H1 (cell line): ENCODE measurements around the gene DLK1. TPM values are rescaled to one million over a fixed set of nuclear protein-coding genes. Genes with fewer than 3 reads are reported as not detected.

Source experiments
- CTCF ChIA-PET: fragments of 300-600 bp; sonication (Branson Sonifier 250); formaldehyde crosslinking; loops from one replicate; lab custom pipeline; 2021; ENCODE audit not compliant: partially characterized antibody; lab: Charles Lee
- POLR2A ChIA-PET: fragments of 300-600 bp; sonication (Branson Sonifier 250); formaldehyde crosslinking; loops from one replicate; lab custom pipeline; 2021; ENCODE audit warnings: inconsistent platforms; ENCODE audit not compliant: partially characterized antibody; lab: Charles Lee
- DNase-seq, 2 experiments: peaks; one replicate each; pipeline versions ENCODE4 v3.0.0 to v3.0.0-alpha.2; 2010 to 2022; ENCODE audit warnings: low spot score in 2 of 2, low read depth in 1 of 2, mixed read lengths in 1 of 2
- FAIRE-seq: peaks from 2 replicates; lab custom pipeline; 2011; peaks lifted over from hg19 to GRCh38; lab: Jason Lieb, UNC
- H2AFZ ChIP-seq: 2 replicates; pipeline ENCODE4 v1.8.1; 2012; ENCODE audit warnings: low read length, inconsistent platforms
- H2AK5ac ChIP-seq: 2 replicates; pipeline ENCODE4 v1.6.1; 2013; ENCODE audit warnings: low read depth, low read length
- H2BK120ac ChIP-seq: replicated peaks from 2 replicates; pipeline ENCODE3; 2013; ENCODE audit warnings: low read depth, low read length, inconsistent platforms
- H2BK12ac ChIP-seq: 2 replicates; pipeline ENCODE4 v1.6.1; 2013; ENCODE audit warnings: low read depth, low read length
- H2BK15ac ChIP-seq: 2 replicates; pipeline ENCODE4 v1.6.1; 2013; ENCODE audit warnings: low read length
- H2BK20ac ChIP-seq: 2 replicates; pipeline ENCODE4 v1.6.1; 2013; ENCODE audit warnings: low read length
- H2BK5ac ChIP-seq: 2 replicates; pipeline ENCODE4 v1.6.1; 2013; ENCODE audit warnings: low read depth, low read length
- H3K14ac ChIP-seq: 2 replicates; pipeline ENCODE4 v1.6.1; 2013; ENCODE audit warnings: inconsistent platforms; ENCODE audit not compliant: insufficient read length
- H3K18ac ChIP-seq: 2 replicates; pipeline ENCODE4 v1.6.1; 2013; ENCODE audit warnings: low read length; ENCODE audit errors: extremely low read depth
- H3K23ac ChIP-seq: 2 replicates; pipeline ENCODE4 v1.6.1; 2013; ENCODE audit warnings: inconsistent platforms; ENCODE audit not compliant: insufficient read length
- H3K23me2 ChIP-seq: 2 replicates; pipeline ENCODE4 v1.6.1; 2013; ENCODE audit warnings: low read depth, low read length
- H3K27ac ChIP-seq: 2 replicates; pipeline ENCODE4 v1.6.1; 2011; ENCODE audit warnings: low read depth, low read length, inconsistent platforms
- H3K27me3 ChIP-seq, 4 experiments: replicated peaks in 1 of 4; 1 replicate in 1 of 4; 2 replicates in 3 of 4; pipeline versions ENCODE4 v1.6.1 to v1.8.1; 2011 to 2013; ENCODE audit warnings: low read length in 3 of 4, mild to moderate bottlenecking in 3 of 4, inconsistent platforms in 2 of 4, mixed read lengths in 2 of 4, moderate library complexity in 1 of 4; ENCODE audit not compliant: control insufficient read depth in 3 of 4, insufficient read depth in 3 of 4; ENCODE audit errors: extremely low read depth in 1 of 4
- H3K36me3 ChIP-seq, 4 experiments: 2 replicates each; pipeline versions ENCODE4 v1.6.1 to v1.8.1; 2011 to 2013; ENCODE audit warnings: mild to moderate bottlenecking in 4 of 4, low read length in 3 of 4, moderate library complexity in 2 of 4, control low read depth in 1 of 4, inconsistent platforms in 1 of 4; ENCODE audit not compliant: insufficient read depth in 4 of 4, control insufficient read depth in 2 of 4
- H3K4ac ChIP-seq: replicated peaks from 2 replicates; pipeline ENCODE3; 2013; ENCODE audit warnings: low read length, low read depth, mixed read lengths, inconsistent platforms; ENCODE audit not compliant: insufficient read length
- H3K4me1 ChIP-seq, 4 experiments: replicated peaks in 1 of 4; 1 replicate in 1 of 4; 2 replicates in 3 of 4; pipeline versions ENCODE4 v1.6.1 to v1.8.1; 2011 to 2013; ENCODE audit warnings: low read length in 3 of 4, inconsistent platforms in 2 of 4, mixed read lengths in 1 of 4; ENCODE audit not compliant: insufficient read depth in 4 of 4, control insufficient read depth in 3 of 4
- H3K4me2 ChIP-seq, 2 experiments: 2 replicates each; pipeline versions ENCODE4 v1.6.1 to v1.8.1; 2011 to 2013; ENCODE audit warnings: low read depth in 2 of 2, low read length in 2 of 2, control low read depth in 1 of 2, inconsistent platforms in 1 of 2, mild to moderate bottlenecking in 1 of 2; ENCODE audit not compliant: insufficient read depth in 1 of 2
- H3K4me3 ChIP-seq, 4 experiments: fragments of 200-600, 300-600 bp in 1 of 4; sonication (generic), shearing (Covaris generic), sonication (Bioruptor Twin) in 1 of 4; 2 replicates each; pipeline versions ENCODE4 v1.5.1 to v1.8.1; 2011 to 2016; ENCODE audit warnings: low read length in 4 of 4, low read depth in 3 of 4, control low read depth in 2 of 4, inconsistent platforms in 2 of 4, mild to moderate bottlenecking in 2 of 4, mixed read lengths in 1 of 4, moderate library complexity in 1 of 4; ENCODE audit not compliant: insufficient read depth in 2 of 4; ENCODE audit errors: extremely low read depth in 1 of 4
- H3K56ac ChIP-seq: replicated peaks from 2 replicates; pipeline ENCODE3; 2013; ENCODE audit warnings: low read depth, mild to moderate bottlenecking, mixed read lengths, low read length, inconsistent platforms; ENCODE audit not compliant: insufficient read length
- H3K79me1 ChIP-seq: 2 replicates; pipeline ENCODE4 v1.6.1; 2013; ENCODE audit warnings: low read depth, low read length, control low read depth
- H3K79me2 ChIP-seq, 2 experiments: 2 replicates each; pipeline versions ENCODE4 v1.6.1 to v1.8.1; 2012 to 2013; ENCODE audit warnings: low read length in 2 of 2, mild to moderate bottlenecking in 2 of 2, inconsistent platforms in 1 of 2; ENCODE audit not compliant: insufficient read depth in 2 of 2, control insufficient read depth in 1 of 2
- H3K9ac ChIP-seq, 4 experiments: replicated peaks in 1 of 4; 1 replicate in 1 of 4; 2 replicates in 3 of 4; pipeline versions ENCODE4 v1.6.1 to v1.8.1; 2011 to 2013; ENCODE audit warnings: low read depth in 3 of 4, low read length in 3 of 4, control low read depth in 2 of 4, mild to moderate bottlenecking in 2 of 4, moderate library complexity in 2 of 4, inconsistent platforms in 1 of 4; ENCODE audit errors: extremely low read depth in 1 of 4
- H3K9me3 ChIP-seq, 2 experiments: 2 replicates each; pipeline versions ENCODE4 v1.6.1 to v1.8.1; 2012 to 2013; ENCODE audit warnings: mild to moderate bottlenecking in 2 of 2, moderate library complexity in 2 of 2, control low read depth in 1 of 2, inconsistent platforms in 1 of 2, low read depth in 1 of 2, low read length in 1 of 2, mixed read lengths in 1 of 2; ENCODE audit not compliant: insufficient read depth in 2 of 2
- H4K20me1 ChIP-seq, 2 experiments: replicated peaks in 1 of 2; 2 replicates each; pipeline versions ENCODE3 to v1.8.1; 2011 to 2013; ENCODE audit warnings: inconsistent platforms in 2 of 2, low read length in 2 of 2, mild to moderate bottlenecking in 1 of 2; ENCODE audit not compliant: insufficient read depth in 2 of 2, control insufficient read depth in 1 of 2
- H4K5ac ChIP-seq: 2 replicates; pipeline ENCODE4 v1.6.1; 2013; ENCODE audit warnings: low read length, low read depth, mixed read lengths, inconsistent platforms; ENCODE audit not compliant: insufficient read length
- H4K8ac ChIP-seq: 2 replicates; pipeline ENCODE4 v1.8.0; 2013; ENCODE audit warnings: mild to moderate bottlenecking, moderate library complexity, low read length, inconsistent platforms; ENCODE audit not compliant: insufficient read depth; ENCODE audit errors: extremely low read depth
- H4K91ac ChIP-seq: replicated peaks from 2 replicates; pipeline ENCODE3; 2013; ENCODE audit warnings: low read length, mixed read lengths, inconsistent platforms; ENCODE audit not compliant: insufficient read length
- ATF2 ChIP-seq: IDR thresholded peaks from 2 replicates; pipeline ENCODE4 v1.6.1; 2012; ENCODE audit warnings: low read length, inconsistent platforms
- BACH1 ChIP-seq: IDR thresholded peaks from 2 replicates; pipeline ENCODE4 v1.6.1; 2012; ENCODE audit warnings: low read length, improper control_type of control experiment
- POLR2AphosphoS5 ChIP-seq: IDR thresholded peaks from 2 replicates; pipeline ENCODE4 v1.6.1; 2011; ENCODE audit warnings: low read depth, low read length
- TAF1 ChIP-seq: IDR thresholded peaks from 2 replicates; pipeline ENCODE4 v1.6.1; 2011; ENCODE audit warnings: mild to moderate bottlenecking, low read depth, low read length
- TAF7 ChIP-seq: optimal IDR thresholded peaks from 2 replicates; pipeline ENCODE3; 2011; ENCODE audit warnings: low read depth, mild to moderate bottlenecking, inconsistent platforms, low read length, moderate library complexity, borderline replicate concordance
- TCF12 ChIP-seq: IDR thresholded peaks from 2 replicates; pipeline ENCODE4 v1.6.1; 2011; ENCODE audit warnings: low read depth, mild to moderate bottlenecking, low read length
- ZNF274 ChIP-seq: IDR thresholded peaks from 2 replicates; pipeline ENCODE4 v1.7.0; 2012; ENCODE audit warnings: low read length, borderline replicate concordance; ENCODE audit errors: extremely low read depth
- WGBS, 2 experiments: shearing (Covaris generic) in 1 of 2; methylation state at CpG; one replicate each; pipeline versions ENCODE4 v1.1.6 to v1.1.7; 2013 to 2015; ENCODE audit warnings: low lambda C conversion rate in 2 of 2, mixed read lengths in 2 of 2, inconsistent platforms in 1 of 2, low coverage in 1 of 2, missing lambda C conversion rate in 1 of 2; ENCODE audit not compliant: insufficient replicate concordance in 2 of 2, insufficient coverage in 1 of 2, insufficient read length in 1 of 2; ENCODE audit errors: extremely low coverage in 1 of 2, missing lambda C conversion rate in 1 of 2; 5-methylcytosine and 5-hydroxymethylcytosine counted together
- polyA plus RNA-seq, 7 experiments: library from polyadenylated mRNA; depleted of rRNA in 3 of 7; stranded (reverse) in 5 of 7; unstranded in 2 of 7; fragments of >200 nt in 5 of 7; fragments of 200-250 nt in 2 of 7; gene quantifications; 1 replicate in 5 of 7; 2 replicates in 1 of 7; 4 replicates in 1 of 7; pipeline versions ENCODE4 v1.2.1 to v1.2.3, GENCODE V29; 2011 to 2013; ENCODE audit warnings: missing spikeins in 2 of 7, mixed read lengths in 2 of 7
- total RNA-seq: library from RNA; stranded (reverse); fragmentation: NEBNext Ultra II Directional; extraction: Animal tissue kit (Norgen Biotek cat#: 25700); gene quantifications from 2 replicates; pipeline ENCODE4 v1.2.1, GENCODE V29; 2021

The DLK1 gene
- total and polyA plus RNA-seq, 2 of the 8 experiments (the other 6 are each of a cell fraction or from before 2014, with no cell fraction given), result 1.3 to 2.4 TPM

- Histone ChIP-seq H3K9me3 (0 out of 4 replicates have a peak, but pooled peaks cover 0 to 4% of the 10 kb centered on the region in 2 experiments), H3K4me2 (no peak overlapping the region), H2BK15ac (no peak overlapping the region), H4K8ac (no peak overlapping the region), H3K18ac (no peak overlapping the region), H3K27ac (no peak overlapping the region), H2AFZ (no peak overlapping the region), H3K23me2 (no peaks in the 10 kb centered on the region), H4K20me1 (no peaks in the 10 kb centered on the region), H3K56ac (no peak overlapping the region), H3K79me2 (no peaks in the 10 kb centered on the region), H3K79me1 (no peaks in the 10 kb centered on the region), H4K5ac (no peak overlapping the region), H2BK120ac (no peak overlapping the region), H3K4ac (no peak overlapping the region), H3K27me3 (no peaks in the 10 kb centered on the region), H2BK12ac (no peak overlapping the region), H2AK5ac (no peak overlapping the region), H2BK20ac (no peak overlapping the region), H3K4me1 (no peaks in the 10 kb centered on the region), H4K91ac (no peak overlapping the region), H3K36me3 (no peaks in the 10 kb centered on the region), H2BK5ac (no peak overlapping the region), H3K23ac (no peak overlapping the region), H3K14ac (no peak overlapping the region), H3K4me3 (no peak overlapping the region), H3K9ac (no peak overlapping the region)
- no peak for FAIRE-seq
- 95% methylated on average over 16 of the region's 17 CpGs; no CpG with 5 or more reads in 1 of the 2 experiments for WGBS, 2 experiments
- no peak for DNase-seq
- ChIA-PET CTCF (interaction anchor here (0.7 to 1.4 kb wide), 4 partner anchors 11 to 50 kb away, joined by 3 to 6 read pairs (median 3); no protein-coding TSS in a partner anchor), POLR2A (no interaction called here)
- no peak for TF ChIP-seq POLR2AphosphoS5
- no peak for TF ChIP-seq TAF7
- TF ChIP-seq TAF1, result no peak
- TF ChIP-seq TCF12, result no peak
- TF ChIP-seq BACH1, result no peak
- no peak for TF ChIP-seq ATF2
- no peak for TF ChIP-seq ZNF274
Measured at GRCh38 chr14:100750762-100751699, 24.3 kb downstream of the DLK1 start.
